Neural cell (in vitro differentiated cells): Measurements from ENCODE around the gene IDUA. TPM values are rescaled to one million over a fixed set of nuclear protein-coding genes. Genes with fewer than 3 reads are reported as not detected.

Experiments used
- H2AFZ ChIP-seq: fragments of 200-600, 300-800 bp; sonication (generic), shearing (Covaris generic); 2 replicates; pipeline ENCODE4 v1.6.0; 2014; ENCODE audit warnings: low read depth, mild to moderate bottlenecking, antibody characterized with exemption, low read length, moderate library complexity
- H3F3A ChIP-seq: fragments of 200-600 bp; shearing (Covaris generic); 2 replicates; pipeline ENCODE4 v1.6.1; 2016; ENCODE audit warnings: mild to moderate bottlenecking, moderate library complexity, mixed read lengths, antibody characterized with exemption, low read length; ENCODE audit not compliant: insufficient read depth, poor library complexity, severe bottlenecking
- H3K27ac ChIP-seq: fragments of 200-600, 300-800 bp; sonication (generic), shearing (Covaris generic); 2 replicates; pipeline ENCODE4 v1.5.1; 2014; ENCODE audit warnings: mild to moderate bottlenecking, low read length, moderate library complexity
- H3K27me3 ChIP-seq: fragments of 300-800, 200-600 bp; sonication (generic), shearing (Covaris generic); 2 replicates; pipeline ENCODE4 v1.6.0; 2014; ENCODE audit warnings: mild to moderate bottlenecking, low read depth, low read length, moderate library complexity; ENCODE audit not compliant: insufficient read depth
- H3K36me3 ChIP-seq: fragments of 300-800, 200-600 bp; sonication (generic), shearing (Covaris generic); 2 replicates; pipeline ENCODE4 v1.5.1; 2014; ENCODE audit warnings: mild to moderate bottlenecking, antibody characterized with exemption, low read length, moderate library complexity; ENCODE audit not compliant: insufficient read depth
- H3K4me2 ChIP-seq: fragments of 300-800, 200-600 bp; sonication (generic), shearing (Covaris generic); 2 replicates; pipeline ENCODE4 v1.6.0; 2014; ENCODE audit warnings: mild to moderate bottlenecking, low read length
- H3K4me3 ChIP-seq: fragments of 300-800, 200-600 bp; sonication (generic), shearing (Covaris generic); 2 replicates; pipeline ENCODE4 v1.5.1; 2014; ENCODE audit warnings: mild to moderate bottlenecking, low read length, moderate library complexity
- H3K79me2 ChIP-seq: fragments of 200-600 bp; shearing (Covaris generic); replicated peaks from 2 replicates; pipeline ENCODE4 v1.6.0; 2014; ENCODE audit warnings: mild to moderate bottlenecking, low read length, moderate library complexity; ENCODE audit not compliant: insufficient read depth
- H3K9ac ChIP-seq: fragments of 300-800, 200-600 bp; sonication (generic), shearing (Covaris generic); 2 replicates; pipeline ENCODE4 v1.6.1; 2016; ENCODE audit warnings: mild to moderate bottlenecking, low read length, mixed read lengths
- H3K9me2 ChIP-seq: fragments of 200-600 bp; shearing (Covaris generic); 2 replicates; pipeline ENCODE4 v1.6.1; 2016; ENCODE audit warnings: mild to moderate bottlenecking, low read length, mixed read lengths; ENCODE audit not compliant: insufficient read depth
- H3K9me3 ChIP-seq: fragments of 200-600, 300-800 bp; sonication (generic), shearing (Covaris generic); 2 replicates; pipeline ENCODE4 v1.6.1; 2016; ENCODE audit warnings: mild to moderate bottlenecking, mixed run types, low read length, moderate library complexity, mixed read lengths
- H4K20me1 ChIP-seq: fragments of 200-600 bp; shearing (Covaris generic); 2 replicates; pipeline ENCODE4 v1.6.1; 2016; ENCODE audit warnings: mild to moderate bottlenecking, mixed run types; ENCODE audit not compliant: insufficient read depth
- CTCF ChIP-seq: fragments of 450-650 bp; IDR thresholded peaks from 2 replicates; pipeline ENCODE4 v1.5.1; 2014; ENCODE audit warnings: antibody characterized with exemption, mild to moderate bottlenecking, moderate library complexity; ENCODE audit not compliant: poor library complexity, severe bottlenecking
- EP300 ChIP-seq: fragments of 450-650 bp; conservative IDR thresholded peaks from 2 replicates; pipeline ENCODE4 v1.6.1; 2014; ENCODE audit warnings: antibody characterized with exemption, mild to moderate bottlenecking, moderate library complexity; ENCODE audit not compliant: poor library complexity, severe bottlenecking
- EZH2 ChIP-seq: fragments of 200-600, 300-800 bp; shearing (Covaris generic), sonication (generic); IDR thresholded peaks from 2 replicates; pipeline ENCODE4 v1.6.1; 2014; ENCODE audit warnings: antibody characterized with exemption, low read length, borderline replicate concordance, mild to moderate bottlenecking; ENCODE audit not compliant: insufficient read depth, poor library complexity, severe bottlenecking
- MXI1 ChIP-seq: fragments of 450-650 bp; conservative IDR thresholded peaks from 2 replicates; pipeline ENCODE4 v1.6.1; 2014; ENCODE audit warnings: antibody characterized with exemption, mild to moderate bottlenecking; ENCODE audit not compliant: poor library complexity, severe bottlenecking
- POLR2AphosphoS5 ChIP-seq: IDR thresholded peaks from 2 replicates; pipeline ENCODE4 v1.6.1; 2012
- RAD21 ChIP-seq: fragments of 450-650 bp; conservative IDR thresholded peaks from 2 replicates; pipeline ENCODE4 v1.6.1; 2014; ENCODE audit warnings: antibody characterized with exemption, mild to moderate bottlenecking, moderate library complexity
- REST ChIP-seq: IDR thresholded peaks from 2 replicates; pipeline ENCODE4 v1.6.1; 2012; ENCODE audit warnings: borderline replicate concordance
- SMC3 ChIP-seq: fragments of 450-650 bp; conservative IDR thresholded peaks from 2 replicates; pipeline ENCODE4 v1.6.1; 2014; ENCODE audit warnings: antibody characterized with exemption, mild to moderate bottlenecking, moderate library complexity; ENCODE audit not compliant: poor library complexity
- TAF1 ChIP-seq: IDR thresholded peaks from 2 replicates; pipeline ENCODE4 v1.6.1; 2012; ENCODE audit warnings: low read depth
- polyA plus RNA-seq: library from polyadenylated mRNA; depleted of rRNA; stranded (reverse); fragments of >200 nt; gene quantifications from 2 replicates; pipeline ENCODE4 v1.2.3, GENCODE V29; 2014

The IDUA gene
- polyA plus RNA-seq, 1 donor from 2014 or later, result 12.7 TPM

- Histone ChIP-seq H3K27ac (no peak overlapping the region), H3K79me2 (no peaks in the 10 kb centered on the region), H3K27me3 (no peaks in the 10 kb centered on the region), H4K20me1 (no peaks in the 10 kb centered on the region), H3K36me3 (no peaks in the 10 kb centered on the region), H3K4me3 (no peak overlapping the region), H3F3A (no peaks in the 10 kb centered on the region), H3K9me2 (no peaks in the 10 kb centered on the region), H3K9me3 (no peaks in the 10 kb centered on the region), H3K4me2 (no peak overlapping the region), H3K9ac (no peak overlapping the region), H2AFZ (no peak overlapping the region)
- TF ChIP-seq RAD21 (no peak), CTCF (no peak), POLR2AphosphoS5 (no peak), MXI1 (no peak), TAF1 (no peak), SMC3 (no peak)
Measured at GRCh38 chr4:1042352-1043055, 55.7 kb downstream of the IDUA start.

GRCh38 chr4:1043162-1043561 is 56.3 kb downstream of the IDUA start:
- TF ChIP-seq EZH2 (no peak), POLR2AphosphoS5 (no peak), TAF1 (no peak), RAD21 (no peak), EP300 (no peak), SMC3 (no peak), CTCF (no peak), MXI1 (no peak), REST (no peak)
- H4K20me1 ChIP-seq, result no peaks in the 10 kb centered on the region
- no peak overlapping the region for H3K4me2 ChIP-seq
- H3F3A ChIP-seq, result no peaks in the 10 kb centered on the region
- no peak overlapping the region for H2AFZ ChIP-seq
- no peaks in the 10 kb centered on the region for H3K79me2 ChIP-seq
- H3K4me3 ChIP-seq, result no peak overlapping the region
- H3K9ac ChIP-seq, result no peak overlapping the region
- no peak overlapping the region for H3K27ac ChIP-seq
- no peaks in the 10 kb centered on the region for H3K27me3 ChIP-seq
- H3K9me3 ChIP-seq, result no peaks in the 10 kb centered on the region
- no peaks in the 10 kb centered on the region for H3K9me2 ChIP-seq
- no peaks in the 10 kb centered on the region for H3K36me3 ChIP-seq
